Measurements from ENCODE around the gene TRMT11. TPM values are rescaled to one million over a fixed set of nuclear protein-coding genes. Genes with fewer than 3 reads are reported as not detected.

TRMT11 gene
- total and polyA plus RNA-seq, 8 donors = 7.0 to 124 (median 49.9) TPM

DNA sequence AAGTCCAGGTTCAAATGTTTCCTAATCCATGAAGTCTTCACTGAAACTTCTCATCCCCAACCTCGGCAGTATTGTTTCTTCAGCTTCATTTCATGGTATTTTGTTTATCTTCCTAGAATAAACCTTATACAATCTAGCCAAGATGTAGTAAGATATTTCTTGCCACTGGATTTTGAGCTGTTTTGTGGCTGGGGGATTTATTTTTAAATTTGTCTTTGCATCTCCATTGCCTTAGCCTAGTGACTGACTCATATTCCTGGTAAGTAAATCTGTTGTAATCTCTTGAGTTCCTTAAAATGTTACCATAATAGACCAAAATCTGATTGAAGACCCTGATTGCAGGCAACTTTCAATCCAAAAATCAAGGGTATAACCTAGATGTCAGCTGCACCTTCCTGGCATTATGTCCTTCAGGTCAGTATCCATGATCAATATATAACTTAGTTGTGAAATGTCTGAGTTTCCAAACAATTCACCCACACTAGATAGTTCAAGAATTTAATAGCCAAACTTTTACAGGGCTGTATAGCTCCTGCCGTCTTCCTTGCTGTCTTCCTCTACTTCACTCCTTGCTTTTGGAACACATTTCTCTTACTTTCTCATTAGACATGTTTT lies 4.7 kb upstream of the TRMT11 start:
- intact Hi-C loops (cut with DNase I; ENCODE audit: low total_unique reads) = no loop called here
- Histone ChIP-seq H3K27me3 (no peaks in the 10 kb centered on the region), H3K36me3 (peaks cover 0 to 40% (median 20%) of the 10 kb centered on the region in 4 donors), H3K27ac (no peak overlapping the region), H3K4me3 (no peak overlapping the region), H3K4me1 (peaks cover 0 to 9% (median 8%) of the 10 kb centered on the region in 4 donors), H3K9me3 (no peaks in the 10 kb centered on the region)
- WGBS, 5 donors = 84 to 92% (median 90%) methylated on average over 2 of the region's 2 CpGs
- no peak for TF ChIP-seq EP300 (IDR thresholded peaks at IDR 0.05)
- TF ChIP-seq, protein P1, sequence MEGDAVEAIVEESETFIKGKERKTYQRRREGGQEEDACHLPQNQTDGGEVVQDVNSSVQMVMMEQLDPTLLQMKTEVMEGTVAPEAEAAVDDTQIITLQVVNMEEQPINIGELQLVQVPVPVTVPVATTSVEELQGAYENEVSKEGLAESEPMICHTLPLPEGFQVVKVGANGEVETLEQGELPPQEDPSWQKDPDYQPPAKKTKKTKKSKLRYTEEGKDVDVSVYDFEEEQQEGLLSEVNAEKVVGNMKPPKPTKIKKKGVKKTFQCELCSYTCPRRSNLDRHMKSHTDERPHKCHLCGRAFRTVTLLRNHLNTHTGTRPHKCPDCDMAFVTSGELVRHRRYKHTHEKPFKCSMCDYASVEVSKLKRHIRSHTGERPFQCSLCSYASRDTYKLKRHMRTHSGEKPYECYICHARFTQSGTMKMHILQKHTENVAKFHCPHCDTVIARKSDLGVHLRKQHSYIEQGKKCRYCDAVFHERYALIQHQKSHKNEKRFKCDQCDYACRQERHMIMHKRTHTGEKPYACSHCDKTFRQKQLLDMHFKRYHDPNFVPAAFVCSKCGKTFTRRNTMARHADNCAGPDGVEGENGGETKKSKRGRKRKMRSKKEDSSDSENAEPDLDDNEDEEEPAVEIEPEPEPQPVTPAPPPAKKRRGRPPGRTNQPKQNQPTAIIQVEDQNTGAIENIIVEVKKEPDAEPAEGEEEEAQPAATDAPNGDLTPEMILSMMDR (IDR thresholded peaks at IDR 0.05) = no peak
- no peak for TF ChIP-seq POLR2A (IDR thresholded peaks at IDR 0.05)
- no peak for TF ChIP-seq POLR2AphosphoS5 (IDR thresholded peaks at IDR 0.05)
- DNase-seq = no peak

DNA sequence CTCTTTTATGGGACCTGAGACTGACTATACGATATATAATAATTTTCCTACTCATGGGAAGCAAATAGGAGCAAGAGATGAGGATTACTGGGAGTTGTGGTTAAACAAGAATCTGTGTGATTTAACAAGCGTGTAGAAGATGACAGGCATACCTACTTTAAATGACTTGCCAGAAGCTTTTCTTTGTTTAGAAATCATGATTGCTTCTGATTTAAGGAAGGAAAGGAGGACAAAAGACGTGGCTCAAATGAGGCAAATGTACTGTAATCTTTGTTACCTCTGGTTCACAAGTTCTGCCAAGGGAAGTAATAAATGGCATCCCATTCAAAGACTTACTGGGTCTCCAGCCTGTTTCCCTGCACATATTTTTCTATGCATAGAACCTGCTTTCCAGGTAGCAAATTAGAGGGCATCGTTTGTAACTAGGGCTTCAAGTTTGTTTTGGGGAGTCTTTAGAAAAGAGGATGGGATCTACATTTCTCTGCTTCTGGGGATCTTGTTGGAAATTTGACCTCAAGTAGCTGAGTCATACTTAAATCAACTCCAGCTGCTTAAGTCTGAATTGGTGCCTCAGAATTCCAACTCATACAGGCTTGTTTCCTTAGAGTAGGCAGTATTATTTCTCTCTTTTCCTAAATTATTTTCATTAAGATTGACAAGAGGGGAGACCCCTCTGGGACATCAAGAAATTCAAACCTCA lies 2.9 kb upstream of the TRMT11 start:
- no peak for DNase-seq
- no peaks in the 10 kb centered on the region for H3K27me3 ChIP-seq
- peaks cover 0 to 25% (median 20%) of the 10 kb centered on the region in 4 donors for H3K4me1 ChIP-seq
- intact Hi-C loops (cut with DNase I; ENCODE audit: low total_unique reads) = no loop called here
- no peaks in the 10 kb centered on the region for H3K9me3 ChIP-seq
- H3K36me3 ChIP-seq = peaks cover 0 to 29% (median 15%) of the 10 kb centered on the region in 4 donors
- TF ChIP-seq EP300 (IDR thresholded peaks at IDR 0.05) (no peak), POLR2AphosphoS5 (IDR thresholded peaks at IDR 0.05) (no peak), POLR2A (IDR thresholded peaks at IDR 0.05) (no peak)
- TF ChIP-seq, protein P1 (IDR thresholded peaks at IDR 0.05) = no peak
- 57 to 75% (median 61%) methylated on average over 4 of the region's 4 CpGs for WGBS, 5 donors
- H3K4me3 ChIP-seq = no peak overlapping the region
- no peak overlapping the region for H3K27ac ChIP-seq

DNA sequence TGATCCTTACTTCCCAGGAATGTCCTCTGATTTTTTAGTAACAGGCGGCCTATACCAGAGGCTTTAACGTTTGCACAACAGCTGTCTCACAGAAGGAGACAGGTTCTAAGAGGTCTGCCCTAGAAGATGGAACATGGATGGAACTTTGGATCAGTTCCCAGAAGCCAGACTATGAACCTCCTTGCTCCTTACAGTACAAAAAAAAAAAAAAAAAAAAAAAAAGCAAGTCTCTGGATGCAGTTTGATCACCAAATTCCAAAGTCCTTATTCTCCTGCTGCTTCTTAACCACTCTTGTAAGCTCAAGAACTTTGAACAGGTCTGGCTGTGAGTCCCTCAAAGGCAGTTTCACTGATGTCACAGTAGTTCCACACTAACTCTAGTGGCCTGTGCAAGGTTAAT lies 2.0 kb upstream of the TRMT11 start:
- DNase-seq = no peak
- intact Hi-C loops (cut with DNase I; ENCODE audit: low total_unique reads) = no loop called here
- WGBS, 5 donors = 67 to 83% (median 75%) methylated on average over 2 of the region's 2 CpGs

DNA sequence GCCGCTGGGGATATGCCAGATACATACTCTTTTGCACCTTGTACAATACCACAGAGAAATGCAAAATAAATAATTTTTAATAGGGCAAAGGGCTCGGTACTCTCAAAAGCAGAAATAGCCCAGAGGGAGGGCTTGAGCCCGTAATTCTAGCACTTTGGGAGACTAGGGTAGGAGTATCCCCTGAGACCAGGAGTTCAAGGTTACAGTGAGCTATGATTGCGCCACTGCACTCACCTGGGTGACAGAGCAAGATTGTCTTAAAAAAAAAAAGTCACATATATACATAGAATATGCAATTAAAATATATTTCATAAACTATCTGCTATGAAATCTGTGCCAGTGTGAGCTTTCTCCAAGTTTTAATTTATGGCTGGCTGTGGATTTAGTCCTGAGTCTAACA lies 818 bp upstream of the TRMT11 start:
- DNase-seq = no peak

More for the DNA sequence above, 2.0 kb upstream of the TRMT11 start:
- Histone ChIP-seq H3K27ac (no peak overlapping the region), H3K4me1 (peaks cover 3 to 33% (median 25%) of the 10 kb centered on the region in 4 donors), H3K36me3 (peaks cover 0 to 20% (median 15%) of the 10 kb centered on the region in 4 donors), H3K9me3 (no peaks in the 10 kb centered on the region), H3K27me3 (no peaks in the 10 kb centered on the region), H3K4me3 (no peak overlapping the region)
- TF ChIP-seq POLR2A (IDR thresholded peaks at IDR 0.05) (no peak), EP300 (IDR thresholded peaks at IDR 0.05) (no peak), POLR2AphosphoS5 (IDR thresholded peaks at IDR 0.05) (no peak)
- TF ChIP-seq, protein P1 (IDR thresholded peaks at IDR 0.05) = no peak

More for the DNA sequence above, 818 bp upstream of the TRMT11 start:
- H3K27me3 ChIP-seq = no peaks in the 10 kb centered on the region
- H3K9me3 ChIP-seq = no peaks in the 10 kb centered on the region
- H3K4me3 ChIP-seq = peak overlapping the region; percentile 74 to 83 (median 79)
- intact Hi-C loops (cut with DNase I; ENCODE audit: low total_unique reads) = no loop called here
- peak overlapping the region in 4 of 5 donors; percentile 83 to 91 (median 88) for H3K27ac ChIP-seq
- 61 to 70% (median 64%) methylated on average over 4 of the region's 4 CpGs for WGBS, 5 donors
- peaks cover 8 to 46% (median 33%) of the 10 kb centered on the region in 4 donors for H3K4me1 ChIP-seq
- peaks cover 0 to 20% (median 13%) of the 10 kb centered on the region in 4 donors for H3K36me3 ChIP-seq
- TF ChIP-seq POLR2A (IDR thresholded peaks at IDR 0.05) = no peak
- no peak for TF ChIP-seq EP300 (IDR thresholded peaks at IDR 0.05)
- no peak for TF ChIP-seq POLR2AphosphoS5 (IDR thresholded peaks at IDR 0.05)
- TF ChIP-seq, protein P1 (IDR thresholded peaks at IDR 0.05) = no peak
